ENCODE data around the gene KDM6B.
"Not testable (repeated sequence)": the region's sequence is repeated elsewhere in the genome, so short reads cannot be mapped to it uniquely, and the experiment has no call there.

KDM6B gene, protein sequence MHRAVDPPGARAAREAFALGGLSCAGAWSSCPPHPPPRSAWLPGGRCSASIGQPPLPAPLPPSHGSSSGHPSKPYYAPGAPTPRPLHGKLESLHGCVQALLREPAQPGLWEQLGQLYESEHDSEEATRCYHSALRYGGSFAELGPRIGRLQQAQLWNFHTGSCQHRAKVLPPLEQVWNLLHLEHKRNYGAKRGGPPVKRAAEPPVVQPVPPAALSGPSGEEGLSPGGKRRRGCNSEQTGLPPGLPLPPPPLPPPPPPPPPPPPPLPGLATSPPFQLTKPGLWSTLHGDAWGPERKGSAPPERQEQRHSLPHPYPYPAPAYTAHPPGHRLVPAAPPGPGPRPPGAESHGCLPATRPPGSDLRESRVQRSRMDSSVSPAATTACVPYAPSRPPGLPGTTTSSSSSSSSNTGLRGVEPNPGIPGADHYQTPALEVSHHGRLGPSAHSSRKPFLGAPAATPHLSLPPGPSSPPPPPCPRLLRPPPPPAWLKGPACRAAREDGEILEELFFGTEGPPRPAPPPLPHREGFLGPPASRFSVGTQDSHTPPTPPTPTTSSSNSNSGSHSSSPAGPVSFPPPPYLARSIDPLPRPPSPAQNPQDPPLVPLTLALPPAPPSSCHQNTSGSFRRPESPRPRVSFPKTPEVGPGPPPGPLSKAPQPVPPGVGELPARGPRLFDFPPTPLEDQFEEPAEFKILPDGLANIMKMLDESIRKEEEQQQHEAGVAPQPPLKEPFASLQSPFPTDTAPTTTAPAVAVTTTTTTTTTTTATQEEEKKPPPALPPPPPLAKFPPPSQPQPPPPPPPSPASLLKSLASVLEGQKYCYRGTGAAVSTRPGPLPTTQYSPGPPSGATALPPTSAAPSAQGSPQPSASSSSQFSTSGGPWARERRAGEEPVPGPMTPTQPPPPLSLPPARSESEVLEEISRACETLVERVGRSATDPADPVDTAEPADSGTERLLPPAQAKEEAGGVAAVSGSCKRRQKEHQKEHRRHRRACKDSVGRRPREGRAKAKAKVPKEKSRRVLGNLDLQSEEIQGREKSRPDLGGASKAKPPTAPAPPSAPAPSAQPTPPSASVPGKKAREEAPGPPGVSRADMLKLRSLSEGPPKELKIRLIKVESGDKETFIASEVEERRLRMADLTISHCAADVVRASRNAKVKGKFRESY (N-terminal part only)

GRCh38 chr17:7833795-7834541 lies at the start of gene KDM6B:
Gene KDM6B, plus strand, starts transcription at chr17:7834217. Its CDS starts 11,338 bp downstream, at chr17:7845555.
- peak; percentile 62 for DNase-seq

DNA sequence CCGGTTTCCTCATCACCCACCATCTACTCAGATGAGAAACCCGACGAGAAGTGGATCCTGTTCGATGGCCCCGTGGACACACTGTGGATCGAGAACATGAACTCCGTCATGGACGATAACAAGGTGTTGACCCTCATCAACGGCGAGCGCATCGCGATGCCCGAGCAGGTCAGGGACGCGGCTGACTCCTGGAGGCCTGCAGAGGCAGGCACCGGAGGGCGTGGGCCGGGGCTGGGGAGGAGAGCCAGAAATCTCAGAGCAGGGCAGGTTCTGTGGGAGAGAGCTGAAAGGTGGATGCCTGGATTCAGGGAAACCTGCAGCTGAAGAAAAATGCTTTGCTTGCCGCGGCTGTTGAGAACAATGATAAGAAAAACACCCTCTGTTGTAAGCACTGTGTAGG lies 47.2 kb upstream of the KDM6B start:
- no peak for DNase-seq

DNA sequence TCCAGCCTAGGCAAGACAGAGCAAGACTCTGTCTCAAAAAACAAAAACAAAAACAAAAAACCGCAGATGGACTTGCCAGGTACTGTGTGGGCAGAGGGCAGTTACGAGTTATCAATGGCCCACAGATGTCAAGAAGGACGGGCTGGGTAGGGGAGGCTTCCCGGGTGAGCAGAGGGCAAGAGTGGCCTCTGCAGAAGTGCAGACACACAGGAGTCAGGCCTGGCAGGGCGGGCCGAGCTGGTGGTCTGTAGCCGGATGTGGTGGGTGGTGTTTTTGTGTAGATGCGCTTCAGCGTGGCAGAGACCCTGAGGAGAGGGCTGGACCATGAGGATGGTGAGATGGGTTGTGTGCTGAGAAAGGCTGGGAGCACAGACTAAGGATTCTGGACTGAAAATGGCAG lies 44.9 kb upstream of the KDM6B start:
- no peak for DNase-seq

GRCh38 chr17:7790150-7790549 lies 43.9 kb upstream of the KDM6B start:
- no peak for DNase-seq

- DNase-seq = no peak
These were observed 41.4 kb upstream of the KDM6B start for GRCh38 chr17:7792611-7793010.

DNA sequence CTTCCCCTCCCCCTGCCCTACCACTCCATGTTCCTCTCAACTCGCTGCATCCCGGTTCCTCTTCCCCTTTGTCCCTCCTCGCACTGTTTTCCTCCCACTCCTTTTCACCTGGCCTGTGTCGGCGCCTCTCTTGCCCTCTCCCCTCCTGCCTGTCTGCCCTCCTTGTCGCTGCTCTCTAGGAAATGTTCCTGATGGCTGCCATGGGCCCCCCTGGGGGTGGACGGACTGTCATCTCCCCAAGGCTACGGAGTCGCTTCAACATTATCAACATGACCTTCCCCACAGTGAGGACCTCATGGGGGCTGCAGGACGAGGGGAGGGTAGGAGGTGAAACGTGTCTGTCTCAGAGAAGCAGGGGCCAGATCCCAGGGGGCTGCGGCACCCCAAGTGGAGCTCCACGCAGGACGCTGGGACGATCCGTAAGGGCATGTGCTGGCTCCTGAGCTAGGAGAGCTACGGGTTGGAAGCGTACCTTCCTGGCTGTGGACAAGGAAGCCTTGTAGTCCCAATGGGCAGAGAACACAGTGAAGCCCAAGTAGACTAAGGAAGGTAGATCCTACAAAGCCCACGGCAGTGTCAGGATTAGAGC lies 39.8 kb upstream of the KDM6B start:
- DNase-seq = no peak

DNA sequence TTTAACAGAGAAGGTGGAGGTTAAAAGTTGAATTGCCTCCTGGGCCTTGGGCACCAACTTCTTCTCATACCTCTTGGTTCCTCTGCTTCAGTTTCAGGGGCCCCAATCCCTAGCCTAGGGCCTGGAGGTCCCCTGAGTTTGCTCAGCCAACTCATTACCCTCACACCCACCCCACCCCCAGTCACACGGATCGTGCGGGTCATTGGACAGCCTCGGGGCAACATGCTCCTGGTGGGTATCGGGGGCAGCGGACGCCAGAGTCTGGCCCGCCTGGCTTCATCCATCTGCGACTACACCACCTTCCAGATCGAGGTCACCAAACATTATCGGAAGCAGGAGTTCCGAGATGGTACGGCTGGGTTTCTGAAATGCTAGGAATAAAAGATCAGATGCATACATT lies 36.0 kb upstream of the KDM6B start:
- no peak for DNase-seq

- DNase-seq = no peak
These were observed 35.2 kb upstream of the KDM6B start for GRCh38 chr17:7798839-7799238.

GRCh38 chr17:7803981-7804380 lies 30.0 kb upstream of the KDM6B start:
- DNase-seq = peak; percentile 78

DNA sequence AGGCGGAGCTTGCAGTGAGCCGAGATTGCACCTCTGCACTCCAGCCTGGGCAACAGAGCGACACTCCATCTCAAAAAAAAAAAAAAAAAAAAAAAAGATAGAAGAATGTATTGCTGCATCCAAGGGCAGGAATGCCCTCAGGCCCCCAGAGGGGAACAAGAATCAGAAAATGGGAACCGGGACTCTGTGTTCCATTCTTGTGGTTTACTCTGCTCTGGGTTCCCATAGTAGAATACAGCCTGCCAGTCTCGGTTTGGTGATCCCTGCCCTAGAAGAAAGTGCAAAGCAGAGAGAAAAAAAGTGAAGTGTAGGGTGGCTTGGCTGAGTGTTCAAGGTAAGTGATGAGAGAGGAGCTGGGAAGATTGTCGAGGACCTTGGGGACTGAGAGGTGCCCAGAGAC lies 27.4 kb upstream of the KDM6B start:
- no peak for DNase-seq

DNA sequence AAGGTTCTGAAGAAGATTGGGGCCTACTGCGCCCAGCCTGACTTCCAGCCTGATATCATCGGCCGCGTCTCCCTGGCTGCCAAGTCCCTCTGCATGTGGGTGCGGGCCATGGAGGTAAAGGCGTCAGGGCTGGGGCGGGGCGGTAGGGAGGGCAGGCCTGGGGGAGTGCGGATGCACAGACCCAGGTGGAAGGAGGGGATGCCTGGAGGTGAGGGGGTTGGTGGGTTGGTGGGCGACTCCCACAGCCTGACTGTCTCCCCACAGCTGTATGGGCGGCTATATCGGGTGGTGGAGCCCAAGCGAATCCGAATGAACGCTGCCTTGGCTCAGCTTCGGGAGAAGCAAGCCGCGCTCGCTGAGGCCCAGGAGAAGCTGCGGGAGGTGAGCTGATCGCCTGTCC lies 26.8 kb upstream of the KDM6B start:
- no peak for DNase-seq

DNA sequence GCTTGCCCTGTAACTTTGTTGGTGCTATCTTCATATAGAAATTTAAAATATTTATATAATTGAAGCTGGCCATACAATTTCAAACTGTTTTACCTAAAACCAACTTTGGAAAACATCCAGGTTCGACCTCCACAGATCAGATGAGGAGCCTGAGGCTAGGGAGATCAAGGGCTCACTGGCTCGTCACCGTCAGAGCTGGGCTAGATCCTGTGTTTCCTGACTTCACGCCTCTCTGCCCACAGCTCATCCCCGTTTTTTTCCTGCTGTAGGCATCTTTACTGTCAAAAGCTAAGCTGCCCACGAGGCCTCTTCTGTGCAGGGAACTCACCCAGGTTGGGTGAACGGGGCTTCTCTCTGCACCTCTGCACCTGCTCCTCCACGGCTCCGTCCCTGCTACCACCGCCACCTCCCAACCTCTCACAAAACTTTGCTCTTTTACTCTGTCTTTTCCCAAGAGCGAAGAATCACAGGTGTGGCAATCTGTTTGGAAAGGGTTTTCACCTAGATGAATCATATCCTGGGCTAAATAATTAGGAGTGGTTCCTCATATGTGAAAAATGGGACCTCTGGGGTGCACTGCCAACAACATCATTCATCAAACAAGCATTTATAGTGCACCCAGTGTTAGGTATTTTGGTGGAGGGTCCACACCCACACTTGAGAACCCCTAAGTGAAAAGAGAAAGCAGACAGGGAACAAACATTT lies 24.8 kb upstream of the KDM6B start:
- DNase-seq = no peak

GRCh38 chr17:7809791-7810343 lies 24.1 kb upstream of the KDM6B start:
- DNase-seq = not testable (repeated sequence)

DNA sequence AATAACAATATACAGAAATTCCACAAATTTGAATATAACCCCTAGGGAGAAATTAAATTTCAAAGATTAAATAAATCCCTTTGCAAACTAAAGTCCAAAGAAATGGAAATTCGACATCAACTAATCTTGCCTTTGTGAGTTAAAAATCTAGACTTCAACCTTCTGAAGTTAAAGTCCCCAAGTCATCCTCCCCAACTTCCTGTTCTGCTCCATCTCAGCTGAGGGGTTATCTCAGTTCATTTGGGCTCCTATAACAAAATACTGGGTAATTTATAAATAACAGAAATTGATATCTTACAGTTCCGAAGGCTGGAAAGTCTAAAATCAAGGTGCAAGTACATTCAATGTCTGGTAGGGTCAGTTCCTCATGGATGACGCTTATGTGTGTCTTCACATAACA lies 22.8 kb upstream of the KDM6B start:
- no peak for DNase-seq

GRCh38 chr17:7814969-7815368 lies 19.0 kb upstream of the KDM6B start:
- DNase-seq = no peak

DNA sequence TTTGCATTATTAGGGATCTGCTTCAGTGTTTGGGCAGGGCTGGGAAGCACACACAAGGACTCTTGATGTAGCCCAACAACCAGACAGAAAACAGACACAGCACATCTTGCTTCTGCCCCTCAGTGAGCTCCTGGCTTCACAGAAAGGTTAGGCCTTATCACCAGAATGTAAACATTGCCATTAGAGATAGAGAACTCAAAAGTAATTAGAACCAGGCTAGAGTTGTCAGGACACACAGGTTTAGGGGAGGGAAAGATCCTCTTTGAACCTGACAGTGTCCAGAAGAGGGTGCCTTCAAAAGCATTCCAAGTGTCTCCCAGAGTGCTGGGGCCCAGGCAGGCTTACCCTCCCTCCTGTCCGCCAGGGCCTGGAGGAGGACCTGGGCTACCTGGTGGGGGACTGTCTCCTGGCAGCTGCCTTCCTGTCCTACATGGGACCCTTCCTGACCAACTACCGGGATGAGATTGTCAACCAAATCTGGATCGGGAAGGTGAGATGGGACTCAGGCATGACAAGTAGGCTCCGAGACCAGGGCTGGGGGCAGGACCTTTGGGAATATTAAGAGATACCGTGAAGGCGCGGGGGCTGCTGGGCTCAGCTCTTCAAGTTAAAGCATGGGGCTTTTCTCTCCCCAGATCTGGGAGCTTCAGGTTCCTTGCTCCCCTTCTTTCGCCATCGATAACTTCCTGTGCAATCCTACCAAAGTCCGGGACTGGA lies 16.9 kb upstream of the KDM6B start:
- DNase-seq = no peak

GRCh38 chr17:7817643-7817964 lies 16.4 kb upstream of the KDM6B start:
- no peak for DNase-seq

DNA sequence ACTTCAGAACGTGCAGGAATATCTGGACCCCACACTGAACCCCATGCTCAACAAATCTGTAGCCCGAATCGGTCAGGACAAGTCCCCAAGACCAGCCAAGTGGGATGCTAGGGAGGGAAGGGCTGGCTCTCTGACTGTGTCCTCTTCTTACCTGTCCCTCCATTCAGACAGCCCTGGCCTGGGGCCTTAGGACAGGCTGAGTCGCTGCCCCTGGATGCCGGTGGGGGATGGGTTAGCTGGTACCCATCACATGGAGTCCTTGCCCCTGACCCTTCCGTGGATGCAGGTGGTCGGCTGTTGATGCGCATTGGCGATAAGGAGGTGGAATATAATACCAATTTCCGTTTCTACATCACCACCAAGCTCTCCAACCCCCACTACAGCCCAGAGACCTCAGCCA lies 16.0 kb upstream of the KDM6B start:
- no peak for DNase-seq

- no peak for DNase-seq
These were observed 15.0 kb upstream of the KDM6B start for GRCh38 chr17:7818746-7819645.

DNA sequence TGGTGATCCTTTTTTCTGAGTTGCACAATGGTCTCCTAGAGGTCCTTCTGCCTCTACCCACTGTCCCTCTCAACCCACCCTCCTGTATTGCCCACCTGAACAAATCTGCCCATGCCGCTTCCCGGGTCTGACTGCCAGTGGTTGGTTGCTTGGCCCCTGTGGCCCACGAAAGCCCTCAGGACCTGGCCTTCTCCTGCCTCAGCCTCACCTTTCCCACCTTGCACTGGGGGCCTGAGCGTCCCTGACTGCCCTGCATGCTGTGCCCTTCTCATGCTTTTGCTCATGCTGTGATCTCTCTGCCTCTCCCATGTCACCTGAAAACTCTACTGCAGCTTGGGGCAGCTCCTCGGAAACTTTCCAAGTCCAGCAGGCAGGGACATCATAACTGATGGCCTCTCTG lies 13.8 kb upstream of the KDM6B start:
- DNase-seq = no peak

Data from COR-L47 (cell line).